Measurements from ENCODE around the gene NUP93.

Gene NUP93

DNA sequence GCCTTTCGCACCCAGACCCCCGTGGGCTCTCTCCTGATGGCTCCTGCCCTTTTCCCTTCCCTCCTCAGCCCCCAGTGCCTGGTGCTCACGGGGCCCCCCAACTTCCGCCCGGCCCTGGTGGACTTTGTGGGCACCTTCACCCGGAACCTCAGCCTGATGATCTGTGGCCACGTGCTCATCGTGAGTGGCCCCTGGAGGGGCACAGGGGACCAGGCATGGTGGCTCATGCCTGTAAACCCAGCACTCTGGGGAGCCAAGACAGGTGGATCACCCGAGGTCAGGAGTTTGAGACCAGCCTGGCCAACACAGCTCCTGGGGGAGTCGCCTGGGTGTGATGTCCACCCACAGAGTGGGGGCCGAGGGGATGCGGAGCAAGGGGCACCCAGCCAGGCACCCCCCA is 156.4 kb downstream of the NUP93 start:
- Histone ChIP-seq H3K4me3 (no peak overlapping the region), H3K27ac (no peak overlapping the region), H3K4me1 (no peaks in the 10 kb centered on the region), H3K36me3 (no peaks in the 10 kb centered on the region), H3K9me3 (no peaks in the 10 kb centered on the region), H3K27me3 (no peaks in the 10 kb centered on the region)
- DNase-seq: no peak
- intact Hi-C loops (cut with DNase I; ENCODE audit: low total_unique reads): no loop called here
- TF ChIP-seq, protein P1, sequence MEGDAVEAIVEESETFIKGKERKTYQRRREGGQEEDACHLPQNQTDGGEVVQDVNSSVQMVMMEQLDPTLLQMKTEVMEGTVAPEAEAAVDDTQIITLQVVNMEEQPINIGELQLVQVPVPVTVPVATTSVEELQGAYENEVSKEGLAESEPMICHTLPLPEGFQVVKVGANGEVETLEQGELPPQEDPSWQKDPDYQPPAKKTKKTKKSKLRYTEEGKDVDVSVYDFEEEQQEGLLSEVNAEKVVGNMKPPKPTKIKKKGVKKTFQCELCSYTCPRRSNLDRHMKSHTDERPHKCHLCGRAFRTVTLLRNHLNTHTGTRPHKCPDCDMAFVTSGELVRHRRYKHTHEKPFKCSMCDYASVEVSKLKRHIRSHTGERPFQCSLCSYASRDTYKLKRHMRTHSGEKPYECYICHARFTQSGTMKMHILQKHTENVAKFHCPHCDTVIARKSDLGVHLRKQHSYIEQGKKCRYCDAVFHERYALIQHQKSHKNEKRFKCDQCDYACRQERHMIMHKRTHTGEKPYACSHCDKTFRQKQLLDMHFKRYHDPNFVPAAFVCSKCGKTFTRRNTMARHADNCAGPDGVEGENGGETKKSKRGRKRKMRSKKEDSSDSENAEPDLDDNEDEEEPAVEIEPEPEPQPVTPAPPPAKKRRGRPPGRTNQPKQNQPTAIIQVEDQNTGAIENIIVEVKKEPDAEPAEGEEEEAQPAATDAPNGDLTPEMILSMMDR (IDR thresholded peaks at IDR 0.05): no peak

DNA sequence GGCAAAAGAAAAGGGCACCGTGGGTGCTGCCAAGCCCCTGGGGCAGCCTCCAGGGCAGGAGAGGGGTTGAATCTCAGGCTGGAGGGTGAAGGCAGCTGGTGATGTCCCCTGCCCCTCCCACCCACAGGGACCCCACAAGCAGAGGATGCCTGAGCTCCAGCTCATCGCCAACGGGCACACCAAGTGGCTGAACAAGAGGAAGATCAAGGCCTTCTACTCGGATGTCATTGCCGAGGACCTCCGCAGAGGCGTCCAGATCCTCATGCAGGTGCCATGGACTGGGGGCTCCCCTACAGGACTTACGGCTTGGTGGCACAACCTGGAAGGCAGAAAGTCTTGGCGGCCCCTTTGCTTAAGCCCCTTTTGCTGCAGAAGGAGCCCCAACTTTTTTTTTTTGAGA is 156.9 kb downstream of the NUP93 start:
- no peak for DNase-seq
- H3K27ac ChIP-seq: no peak overlapping the region
- intact Hi-C loops (cut with DNase I; ENCODE audit: low total_unique reads): no loop called here
- no peak overlapping the region for H3K4me3 ChIP-seq
- H3K36me3 ChIP-seq: no peaks in the 10 kb centered on the region
- H3K4me1 ChIP-seq: no peaks in the 10 kb centered on the region
- no peaks in the 10 kb centered on the region for H3K9me3 ChIP-seq
- TF ChIP-seq, protein P1 (IDR thresholded peaks at IDR 0.05): no peak
- no peaks in the 10 kb centered on the region for H3K27me3 ChIP-seq

DNA sequence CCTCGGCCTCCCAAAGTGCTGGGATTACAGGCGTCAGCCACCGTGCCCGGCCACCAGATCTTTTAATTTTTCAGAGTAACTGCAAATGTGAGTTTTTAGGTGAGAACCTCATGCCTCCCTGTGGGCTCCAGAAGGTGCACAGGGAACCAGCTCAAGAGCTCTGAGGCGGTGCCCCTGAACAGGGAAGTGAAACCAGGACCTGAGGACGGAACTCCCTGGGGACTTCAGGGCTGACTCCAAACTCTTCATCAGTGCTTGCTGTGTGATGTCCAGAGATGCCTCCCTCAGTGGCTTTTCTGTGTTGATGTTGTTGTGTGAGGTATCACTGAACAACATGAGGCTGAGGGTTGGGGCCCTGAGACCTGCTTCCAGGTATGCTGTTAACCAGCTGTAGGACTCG is 158.9 kb downstream of the NUP93 start:
- no peak overlapping the region for H3K4me3 ChIP-seq
- DNase-seq: no peak
- H3K4me1 ChIP-seq: no peaks in the 10 kb centered on the region
- H3K36me3 ChIP-seq: no peaks in the 10 kb centered on the region
- no peaks in the 10 kb centered on the region for H3K9me3 ChIP-seq
- H3K27me3 ChIP-seq: no peaks in the 10 kb centered on the region
- TF ChIP-seq, protein P1 (IDR thresholded peaks at IDR 0.05): no peak
- H3K27ac ChIP-seq: no peak overlapping the region
- intact Hi-C loops (cut with DNase I; ENCODE audit: low total_unique reads): no loop called here

DNA sequence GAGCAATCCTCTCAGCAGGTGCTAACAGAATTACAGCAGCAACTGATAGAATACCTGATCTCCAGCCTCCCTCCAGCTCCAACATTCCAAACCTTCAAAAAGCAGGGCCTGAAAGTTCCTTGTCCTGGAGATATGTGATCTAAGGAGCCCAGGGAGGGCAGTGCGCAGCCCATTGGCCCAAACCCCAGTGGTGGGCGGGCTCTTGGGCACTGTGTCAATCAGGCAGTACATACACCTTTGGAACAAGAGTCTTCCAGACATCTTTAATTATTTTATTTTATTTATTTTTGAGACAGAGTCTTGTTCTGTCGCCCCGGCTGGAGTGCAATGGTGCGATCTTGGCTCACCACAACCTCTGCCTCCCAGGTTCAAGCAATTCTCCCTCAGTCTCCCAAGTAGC is 159.3 kb downstream of the NUP93 start:
- intact Hi-C loops (cut with DNase I; ENCODE audit: low total_unique reads): no loop called here
- no peak for DNase-seq
- no peaks in the 10 kb centered on the region for H3K36me3 ChIP-seq
- no peaks in the 10 kb centered on the region for H3K4me1 ChIP-seq
- no peak overlapping the region for H3K27ac ChIP-seq
- TF ChIP-seq, protein P1 (IDR thresholded peaks at IDR 0.05): no peak
- no peaks in the 10 kb centered on the region for H3K9me3 ChIP-seq
- no peaks in the 10 kb centered on the region for H3K27me3 ChIP-seq
- H3K4me3 ChIP-seq: no peak overlapping the region

- Histone ChIP-seq H3K36me3 (no peaks in the 10 kb centered on the region), H3K4me1 (no peaks in the 10 kb centered on the region), H3K4me3 (no peak overlapping the region), H3K27ac (no peak overlapping the region), H3K9me3 (no peaks in the 10 kb centered on the region), H3K27me3 (no peaks in the 10 kb centered on the region)
- TF ChIP-seq, protein P1 (IDR thresholded peaks at IDR 0.05): no peak
- no peak for DNase-seq
- intact Hi-C loops (cut with DNase I; ENCODE audit: low total_unique reads): no loop called here
Observed at GRCh38 chr16:56891685-56892084, 161.8 kb downstream of the NUP93 start.

- Histone ChIP-seq H3K4me1 (no peaks in the 10 kb centered on the region), H3K36me3 (no peaks in the 10 kb centered on the region), H3K27ac (no peak overlapping the region), H3K9me3 (no peaks in the 10 kb centered on the region), H3K4me3 (no peak overlapping the region), H3K27me3 (no peaks in the 10 kb centered on the region)
- intact Hi-C loops (cut with DNase I; ENCODE audit: low total_unique reads): no loop called here
- DNase-seq: no peak
- TF ChIP-seq, protein P1 (IDR thresholded peaks at IDR 0.05): no peak
Observed at GRCh38 chr16:56892705-56893104, 162.8 kb downstream of the NUP93 start.

Data from tibial artery (tissue), 4 donors.